ENCODE data around the gene ULK2. TPM values are rescaled to one million over a fixed set of nuclear protein-coding genes. Genes with fewer than 3 reads are reported as not detected.

ULK2 gene
- total and polyA plus RNA-seq, 2 of the 13 experiments (the other 11 are each of a cell fraction or from before 2014, with no cell fraction given) = 0.01 TPM; not detected in 1

DNA sequence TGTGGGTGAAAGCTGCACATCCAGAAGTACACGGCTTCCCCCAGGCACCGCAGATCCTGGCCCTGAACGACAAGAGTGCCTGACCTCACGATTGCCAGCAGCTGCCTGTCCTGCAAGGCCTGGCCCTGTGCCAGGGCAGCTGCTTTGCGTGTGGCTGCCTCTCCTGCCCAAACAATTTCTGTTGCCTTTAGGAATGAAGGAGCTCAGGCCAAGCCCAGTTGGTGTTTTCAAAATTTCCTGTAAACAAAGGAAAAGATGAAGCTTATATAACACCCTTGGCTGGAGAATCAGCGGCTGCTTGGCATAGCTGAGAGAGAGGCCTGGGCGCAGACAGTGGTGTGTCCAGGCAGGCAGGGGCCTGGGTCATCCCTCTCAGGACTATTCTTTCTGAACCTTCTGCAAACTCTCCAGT, 139.6 kb downstream of the ULK2 start:
- Histone ChIP-seq H3K36me3 (replicated peaks in 1 of 2; ENCODE audit: control insufficient read depth in 1 of 2, insufficient read depth in 2 of 2, low read length in 2 of 2) (no peaks in the 10 kb centered on the region), H3K4me1 (ENCODE audit: insufficient read depth, low read length) (peaks cover 56% of the 10 kb centered on the region), H3K27ac (ENCODE audit: extremely low read length, insufficient read depth, low read length) (peak overlapping the region; percentile 46), H3K4me2 (ENCODE audit: low read depth, low read length) (peak overlapping the region; percentile 73), H3K27me3 (ENCODE audit: control insufficient read depth in 1 of 2, insufficient read depth in 2 of 2, low read length in 2 of 2) (no peaks in the 10 kb centered on the region), H3K4me3 (replicated peaks in 1 of 3; ENCODE audit: insufficient read depth in 1 of 3, low read depth in 2 of 3, low read length in 3 of 3) (peak overlapping the region in 1 of 3 experiments; percentile 41; a peak in 1 of 6 replicates), H3K9me3 (ENCODE audit: low read length) (no peaks in the 10 kb centered on the region), H3K79me2 (ENCODE audit: insufficient read depth, low read length) (no peaks in the 10 kb centered on the region), H3K9ac (ENCODE audit: insufficient read depth, low read depth, low read length) (0 out of 2 replicates have a peak overlapping the region, but pooled peaks have one; percentile 25), H4K20me1 (ENCODE audit: insufficient read depth, low read length) (no peaks in the 10 kb centered on the region), H2AFZ (ENCODE audit: low read length) (no peak overlapping the region)
- DNase-seq (ENCODE audit: low spot score) = peak; percentile 44
- CTCF ChIA-PET (ENCODE audit: low intra/inter-chr PET ratio, low total read pairs) = no interaction called here
- intact Hi-C loops (cut with micrococcal nuclease; ENCODE audit: unreplicated experiment) = loop anchor here (10.0 kb wide), 1 partner anchor 83 kb away; the partner anchor contains the start of gene ALDH3A2
- WGBS (ENCODE audit: low lambda C conversion rate) = 6% methylated on average over 3 of the region's 7 CpGs
- no peak for FAIRE-seq
- peak; percentile 84 for ATAC-seq
- POLR2A ChIA-PET = interaction anchor here (0.8 to 2.8 kb wide), 14 partner anchors 9 to 201 kb away, joined by 3 to 13 read pairs (median 4); partner anchors contain the start of genes ALDH3A2 and SLC47A1
- in situ Hi-C loops (cut with HindIII; ENCODE audit: extremely low pct_ligation_motif_present, low pct_unique_long_range_greater_than_20kb) = no loop called here
- BruUV-seq (replicated peaks) = no TSS peak
- TF ChIP-seq ZMYM3 (CRISPR knock-in tag; IDR thresholded peaks at IDR 0.05) (peak; percentile 55; the same call in 1 of the 2 replicates), ZNF350 (CRISPR knock-in tag; IDR thresholded peaks at IDR 0.05; ENCODE audit: borderline replicate concordance, low read depth) (no peak), LCORL (IDR thresholded peaks at IDR 0.05) (peak; percentile 55; the same call in 1 of the 2 replicates), LCORL (CRISPR knock-in tag; IDR thresholded peaks at IDR 0.05) (peak; percentile 54; the same call in 1 of the 2 replicates), TP53 (CRISPR knock-in tag; conservative IDR thresholded peaks at IDR 0.05) (no peak), GATAD2A (CRISPR knock-in tag; IDR thresholded peaks at IDR 0.05) (peak; percentile 32; the same call in 1 of the 2 replicates), NFKB2 (CRISPR knock-in tag; IDR thresholded peaks at IDR 0.05; ENCODE audit: borderline replicate concordance) (0 out of 2 replicates have a peak, but pooled peaks have one; percentile 17), ZBTB37 (CRISPR knock-in tag; IDR thresholded peaks at IDR 0.05) (no peak), ZNF790 (CRISPR knock-in tag; IDR thresholded peaks at IDR 0.05; ENCODE audit: borderline replicate concordance) (no peak), FOXA3 (CRISPR knock-in tag; IDR thresholded peaks at IDR 0.05) (0 out of 2 replicates have a peak, but pooled peaks have one; percentile 30), NFE2L2 (IDR thresholded peaks at IDR 0.05; ENCODE audit: low read length) (no peak), NFKBIZ (CRISPR knock-in tag; IDR thresholded peaks at IDR 0.05) (0 out of 2 replicates have a peak, but pooled peaks have one; percentile 24), HMG20A (CRISPR knock-in tag; IDR thresholded peaks at IDR 0.05; ENCODE audit: borderline replicate concordance) (peak; percentile 27; the same call in 1 of the 2 replicates), ZNF10 (CRISPR knock-in tag; IDR thresholded peaks at IDR 0.05; ENCODE audit: borderline replicate concordance, low read depth) (no peak), ZBTB1 (CRISPR knock-in tag; IDR thresholded peaks at IDR 0.05; ENCODE audit: borderline replicate concordance) (no peak), TOPORS (CRISPR knock-in tag; IDR thresholded peaks at IDR 0.05) (no peak), ZNF180 (CRISPR knock-in tag; IDR thresholded peaks at IDR 0.05; ENCODE audit: borderline replicate concordance, low read depth) (no peak), DR1 (CRISPR knock-in tag; IDR thresholded peaks at IDR 0.05) (no peak), SKI (IDR thresholded peaks at IDR 0.05; ENCODE audit: partially characterized antibody) (no peak), KLF9 (CRISPR knock-in tag; IDR thresholded peaks at IDR 0.05; ENCODE audit: low read depth) (no peak), SOX13 (IDR thresholded peaks at IDR 0.05) (no peak), SOX13 (CRISPR knock-in tag; conservative IDR thresholded peaks at IDR 0.05 in 1 of 2, IDR thresholded peaks at IDR 0.05 in 1 of 2) (peak in 1 of 2 experiments; percentile 30; a peak in 1 of 4 replicates), TBL1XR1 (IDR thresholded peaks at IDR 0.05; ENCODE audit: borderline replicate concordance, low read length, partially characterized antibody) (no peak), SOX6 (IDR thresholded peaks at IDR 0.05) (no peak), SOX6 (CRISPR knock-in tag; IDR thresholded peaks at IDR 0.05) (peak; percentile 30; the same call in 1 of the 2 replicates)
- TF ChIP-seq, protein P1, sequence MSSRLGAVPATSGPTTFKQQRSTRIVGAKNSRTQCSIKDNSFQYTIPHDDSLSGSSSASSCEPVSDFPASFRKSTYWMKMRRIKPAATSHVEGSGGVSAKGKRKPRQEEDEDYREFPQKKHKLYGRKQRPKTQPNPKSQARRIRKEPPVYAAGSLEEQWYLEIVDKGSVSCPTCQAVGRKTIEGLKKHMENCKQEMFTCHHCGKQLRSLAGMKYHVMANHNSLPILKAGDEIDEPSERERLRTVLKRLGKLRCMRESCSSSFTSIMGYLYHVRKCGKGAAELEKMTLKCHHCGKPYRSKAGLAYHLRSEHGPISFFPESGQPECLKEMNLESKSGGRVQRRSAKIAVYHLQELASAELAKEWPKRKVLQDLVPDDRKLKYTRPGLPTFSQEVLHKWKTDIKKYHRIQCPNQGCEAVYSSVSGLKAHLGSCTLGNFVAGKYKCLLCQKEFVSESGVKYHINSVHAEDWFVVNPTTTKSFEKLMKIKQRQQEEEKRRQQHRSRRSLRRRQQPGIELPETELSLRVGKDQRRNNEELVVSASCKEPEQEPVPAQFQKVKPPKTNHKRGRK (CRISPR knock-in tag; IDR thresholded peaks at IDR 0.05) = no peak

All from HepG2 (cell line).